HTR-8/SVneo (cell line): ENCODE measurements around the gene LCAT.

Source experiments
- DNase-seq: peaks from one replicate; pipeline ENCODE4 v3.0.0; 2011; ENCODE audit warnings: low spot score, mixed read lengths; ENCODE audit not compliant: insufficient read length
- FAIRE-seq: peaks from 2 replicates; lab custom pipeline; 2011; peaks lifted over from hg19 to GRCh38; lab: Jason Lieb, UNC

The LCAT gene

DNA sequence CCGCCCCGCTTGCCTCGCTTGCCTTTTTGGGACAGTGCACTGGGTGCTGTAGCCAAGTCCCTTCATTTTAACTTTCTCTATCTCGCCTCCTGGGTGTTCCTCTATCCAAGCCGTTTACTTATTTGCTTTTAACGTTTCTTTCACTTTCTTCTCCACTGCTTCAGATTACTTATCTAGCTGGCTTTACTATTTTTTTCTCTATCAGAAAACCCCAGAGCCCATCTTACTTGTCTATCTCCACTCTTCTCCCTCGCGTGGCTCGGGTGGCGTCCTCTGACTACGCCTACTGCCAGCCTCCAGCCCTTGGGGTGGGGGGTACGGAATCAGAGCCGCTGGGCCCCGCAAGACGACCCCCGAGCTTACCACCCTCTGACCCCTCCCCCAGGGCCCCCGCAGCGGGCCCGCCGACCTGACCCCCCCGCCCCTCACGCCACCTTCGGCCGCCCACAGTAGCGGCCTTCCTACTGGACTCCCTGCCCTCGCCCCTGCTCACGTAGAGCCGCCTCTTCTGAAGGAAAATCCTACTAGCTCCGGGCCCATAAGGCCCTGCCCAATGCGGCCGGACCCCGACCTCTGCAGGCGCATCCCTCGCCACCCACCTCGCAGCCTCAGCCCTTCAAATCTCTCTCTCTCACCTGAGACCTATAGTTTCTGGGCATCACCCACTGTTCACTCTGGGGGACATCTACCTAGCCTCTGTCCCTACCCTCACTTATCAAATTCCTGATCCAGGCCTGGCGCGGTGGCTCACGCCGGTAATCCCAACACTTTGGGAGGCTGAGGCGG, 25.5 kb upstream of the LCAT start:
- FAIRE-seq (no peak), DNase-seq (no peak)

DNA sequence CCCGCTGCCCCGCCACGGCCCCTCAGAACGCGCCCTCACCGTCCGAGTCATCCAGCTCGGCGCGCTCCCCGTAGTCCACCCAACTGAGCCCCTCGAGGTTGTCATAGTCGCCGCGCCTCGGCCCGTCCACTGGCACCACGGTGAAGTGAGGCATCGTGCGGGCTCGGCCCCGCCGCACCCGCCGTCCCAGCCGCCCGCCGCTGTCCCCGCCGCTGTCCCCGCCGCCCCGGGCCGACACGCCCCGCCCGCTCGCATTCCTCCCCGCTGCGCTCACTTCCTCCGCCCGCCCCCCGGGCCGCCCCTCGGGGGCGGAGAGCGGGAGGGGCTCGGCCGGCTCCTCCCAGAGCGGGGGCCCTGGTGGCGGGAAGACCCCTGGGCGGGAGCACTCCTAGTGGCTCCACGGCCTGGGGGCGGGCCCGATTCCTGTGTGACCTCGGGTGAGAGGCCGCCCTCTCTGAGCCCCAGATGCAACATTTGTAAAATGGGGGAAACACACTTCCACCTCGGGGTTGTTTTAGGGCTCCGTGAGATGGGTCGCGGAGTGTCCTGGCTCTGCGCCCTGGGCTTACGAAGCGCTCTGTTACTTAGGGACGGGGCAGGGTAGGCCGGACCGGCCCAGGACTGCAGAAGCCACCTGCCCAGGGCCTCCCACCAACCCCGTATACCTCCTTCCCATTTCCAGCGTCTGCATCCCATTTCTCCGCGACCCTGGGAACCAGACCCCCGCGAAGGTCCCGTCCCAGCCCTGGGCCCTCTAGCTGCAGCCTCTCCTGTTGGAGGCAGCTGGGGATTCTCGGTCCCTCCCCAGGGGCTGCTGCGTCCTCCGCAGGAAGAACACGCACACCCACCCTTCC, 24.7 kb upstream of the LCAT start, which contains the start of gene SLC12A4:
Gene SLC12A4 (minus strand): TSS at position 238 of the 854 bp plus-strand sequence. CDS start 84 bp downstream, at position 154.
- peak; percentile 76 for FAIRE-seq
- peak; percentile 93 for DNase-seq

DNA sequence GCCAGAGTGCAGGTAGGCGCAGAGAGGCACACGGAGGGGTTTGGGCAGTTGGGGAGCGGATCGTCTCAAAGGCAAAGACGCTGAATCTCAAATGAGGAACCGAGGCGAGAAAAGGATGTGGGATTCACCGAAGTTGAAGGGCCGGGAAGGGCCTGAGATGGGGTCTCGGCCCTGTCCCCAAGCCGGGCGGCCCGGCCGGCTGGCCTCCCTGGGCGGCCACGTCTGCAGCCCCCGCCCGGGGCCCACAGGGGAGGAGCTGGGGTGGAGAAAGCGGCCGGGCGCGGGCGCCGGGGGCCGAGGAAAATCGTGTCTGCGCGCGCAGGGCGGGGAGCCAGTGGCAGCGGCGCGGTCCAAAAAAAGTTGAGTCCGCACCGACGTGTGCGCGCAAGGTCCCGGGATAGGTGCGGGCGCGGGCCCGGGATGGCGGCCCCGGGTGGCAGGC, 24.1 kb upstream of the LCAT start:
- FAIRE-seq: no peak
- DNase-seq: no peak

DNA sequence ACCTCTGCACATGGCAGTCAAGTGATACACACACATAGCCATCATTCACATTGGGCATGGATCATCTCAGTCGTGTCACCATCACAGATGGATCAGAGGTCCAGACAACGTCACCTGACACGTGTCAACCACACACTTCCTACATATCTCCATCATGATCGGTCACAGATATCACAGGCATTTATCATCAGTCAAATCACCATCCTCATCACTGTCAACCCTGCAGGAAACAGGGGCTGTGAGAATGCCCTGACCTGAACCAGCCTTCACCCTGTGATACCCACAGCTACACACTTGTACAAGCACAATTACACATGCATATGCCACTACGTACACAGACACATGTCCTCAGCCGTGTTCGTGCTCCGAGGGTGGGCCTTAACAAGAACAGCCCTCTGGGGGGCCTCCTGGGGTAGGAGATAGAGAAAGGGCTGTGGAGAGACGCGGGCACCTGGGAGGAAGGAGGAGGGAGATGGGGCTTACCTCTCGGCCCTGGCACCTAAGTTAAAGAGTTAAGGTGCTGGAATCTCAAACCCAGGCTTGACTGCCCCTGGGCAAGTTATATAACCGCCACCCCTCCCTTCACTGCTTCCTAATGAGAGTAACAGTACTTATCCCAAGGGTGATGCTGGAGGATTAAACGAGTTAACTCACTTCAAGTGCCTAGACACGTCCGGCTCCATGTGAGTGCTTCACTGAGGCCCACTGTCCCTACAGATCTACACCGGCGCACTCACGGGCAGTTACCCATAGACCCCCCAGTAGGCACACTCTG, 23.4 kb upstream of the LCAT start:
- DNase-seq (no peak), FAIRE-seq (peak; percentile 96)

DNA sequence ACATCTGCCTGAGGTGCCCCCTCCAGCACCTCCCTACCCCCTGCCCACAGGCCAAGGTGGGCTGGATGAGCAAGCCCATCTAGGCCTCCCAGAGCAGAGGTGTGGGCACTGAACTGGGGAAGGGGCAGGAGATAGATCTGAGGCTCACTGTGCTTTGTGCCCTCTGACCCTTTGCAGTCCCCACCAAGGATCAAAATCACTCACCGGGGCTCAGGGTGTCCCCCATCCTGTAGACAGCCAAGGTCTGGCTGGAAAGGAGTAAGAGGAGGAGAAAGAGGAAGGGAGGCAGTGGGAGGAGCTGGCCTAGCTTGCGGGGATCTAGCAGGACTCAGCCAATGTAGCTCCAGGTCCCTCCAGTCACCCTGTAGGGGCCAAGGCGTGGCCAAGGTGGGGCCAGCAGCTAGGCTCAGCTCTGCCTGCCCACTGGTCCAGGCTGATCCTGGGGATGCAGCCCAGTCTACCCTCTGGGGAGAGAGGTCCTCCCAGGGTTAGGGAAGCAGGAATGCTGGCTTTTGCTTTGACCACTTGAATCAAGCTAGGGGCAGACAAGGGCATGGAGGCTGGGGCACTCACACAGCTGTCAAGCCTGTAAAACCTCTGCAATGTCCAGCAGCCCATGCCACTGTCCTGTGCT, 22.7 kb upstream of the LCAT start:
- FAIRE-seq (peak; percentile 9), DNase-seq (peak; percentile 71)

DNA sequence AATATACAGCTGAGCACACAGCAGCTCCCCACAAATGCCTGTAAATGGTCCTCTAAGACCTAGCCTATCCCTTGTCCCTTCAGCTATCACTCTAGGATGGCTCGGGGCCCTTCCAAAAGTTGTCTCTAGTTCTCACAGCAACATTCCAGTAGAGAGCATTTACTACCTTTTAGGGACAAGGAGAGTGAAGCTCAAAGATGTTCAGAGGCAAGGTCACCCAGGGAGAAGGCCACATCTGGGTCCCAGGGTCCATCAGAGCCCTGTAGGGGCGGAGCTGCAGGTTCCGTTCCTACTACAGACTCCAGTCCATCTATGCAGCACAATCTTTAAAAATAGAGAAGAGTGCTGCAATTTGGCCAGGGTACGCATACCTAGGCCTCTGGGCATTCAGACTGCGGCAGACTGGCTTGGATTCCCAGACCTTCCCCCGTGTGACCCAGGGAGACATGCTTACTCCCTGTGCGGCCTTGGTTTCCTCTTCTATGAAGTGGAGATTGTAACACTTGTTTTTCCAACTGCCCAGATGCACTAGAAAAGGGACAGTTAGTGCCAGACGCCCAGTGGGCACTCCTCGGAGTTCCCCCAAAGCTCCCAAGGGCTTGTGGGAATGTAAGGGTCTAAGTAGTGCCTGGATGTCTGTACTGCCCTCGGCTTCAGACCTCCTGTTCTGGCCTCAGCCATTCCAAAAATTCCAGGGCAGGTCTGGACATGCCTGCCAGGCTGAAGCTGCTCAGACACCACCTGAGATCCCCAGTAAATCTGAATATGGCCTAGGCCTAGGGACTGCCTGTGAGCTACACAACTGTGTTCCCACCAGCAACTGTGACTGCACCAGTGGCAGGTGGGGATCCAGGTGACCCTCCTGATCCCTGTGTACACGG, 22.0 kb upstream of the LCAT start:
- DNase-seq (peak; percentile 81), FAIRE-seq (peak; percentile 70)

DNA sequence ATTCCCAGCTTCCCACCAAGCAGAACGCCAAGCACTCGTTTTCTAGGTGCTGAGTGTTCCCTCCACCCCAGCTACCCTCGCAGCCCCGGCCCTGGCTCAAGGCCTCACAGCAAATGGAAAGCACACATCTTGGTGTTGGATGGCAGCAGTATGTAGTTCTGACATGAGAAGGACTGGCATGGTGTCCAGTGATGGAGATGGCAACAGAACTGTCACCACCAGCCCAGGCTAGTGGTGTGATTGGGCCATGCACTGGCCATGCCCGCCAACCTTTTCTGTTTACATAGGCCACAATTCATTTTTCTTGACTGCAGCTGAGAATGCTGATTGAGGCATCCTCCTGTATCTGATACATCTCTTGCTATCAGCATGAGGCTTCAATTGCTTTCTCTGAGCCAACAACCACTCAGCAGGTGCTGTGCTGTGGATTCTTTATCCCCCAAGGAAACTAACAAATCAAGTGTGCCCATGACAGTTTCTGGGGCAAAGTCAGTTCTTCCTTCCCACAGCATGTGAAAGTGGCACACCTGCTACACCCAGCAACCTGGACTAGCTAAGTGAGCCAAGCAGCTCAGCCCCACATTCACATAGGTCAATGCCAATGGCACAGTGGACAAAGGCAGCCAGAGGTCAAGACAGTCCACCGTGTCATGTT, 20.7 kb upstream of the LCAT start:
- DNase-seq: no peak
- FAIRE-seq: no peak

DNA sequence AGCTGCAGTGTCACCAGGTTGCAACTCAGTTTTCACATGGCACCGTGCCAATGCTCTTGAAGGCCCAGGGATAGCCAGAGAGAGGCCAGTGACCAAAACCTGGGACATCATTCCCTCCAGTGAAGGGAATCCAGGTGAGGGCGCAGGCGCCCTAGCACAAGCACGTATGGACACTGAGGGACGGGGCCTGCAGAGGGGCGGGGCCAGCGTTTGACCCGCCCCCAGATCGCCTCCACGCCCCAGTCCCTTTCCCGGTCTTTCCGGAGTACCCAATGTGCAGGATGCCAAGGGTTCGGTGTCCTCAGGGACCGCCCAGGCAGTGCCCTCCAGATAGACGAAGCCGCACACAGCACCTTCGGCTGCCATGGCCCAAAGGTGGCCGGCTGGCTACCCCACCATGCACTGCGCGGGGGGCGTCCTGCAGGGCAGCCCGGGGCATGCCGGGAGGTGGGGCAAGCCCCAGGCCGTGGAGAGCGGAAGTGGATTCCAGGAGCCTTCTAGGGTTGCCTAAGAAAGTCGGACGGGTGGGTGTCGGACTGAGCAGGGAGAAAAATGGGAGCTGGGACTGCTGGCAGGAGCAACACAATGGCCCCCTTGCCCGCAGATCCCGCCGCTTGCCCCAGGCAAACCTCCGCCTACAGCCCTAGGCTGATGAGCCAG, 19.9 kb upstream of the LCAT start:
- FAIRE-seq: no peak
- no peak for DNase-seq

DNA sequence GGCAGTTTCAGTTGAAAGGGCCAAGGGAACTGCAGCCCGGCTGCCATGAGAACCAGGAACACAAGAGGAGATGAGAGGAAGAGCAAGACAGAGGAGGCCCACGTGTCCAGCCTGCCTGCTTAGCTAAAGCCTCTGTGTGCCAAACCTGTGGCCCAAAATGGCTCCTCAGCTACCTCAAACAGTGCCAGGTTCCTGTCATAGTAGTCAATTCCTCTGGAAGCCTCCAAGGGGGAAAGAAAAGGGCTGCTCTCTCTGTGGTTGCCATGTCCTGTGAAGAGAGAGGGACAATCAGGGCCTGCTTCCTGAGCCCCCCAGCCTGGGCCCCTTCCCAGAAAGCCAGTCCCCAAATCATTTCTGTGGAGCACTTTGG, 19.4 kb upstream of the LCAT start:
- FAIRE-seq: no peak
- no peak for DNase-seq

DNA sequence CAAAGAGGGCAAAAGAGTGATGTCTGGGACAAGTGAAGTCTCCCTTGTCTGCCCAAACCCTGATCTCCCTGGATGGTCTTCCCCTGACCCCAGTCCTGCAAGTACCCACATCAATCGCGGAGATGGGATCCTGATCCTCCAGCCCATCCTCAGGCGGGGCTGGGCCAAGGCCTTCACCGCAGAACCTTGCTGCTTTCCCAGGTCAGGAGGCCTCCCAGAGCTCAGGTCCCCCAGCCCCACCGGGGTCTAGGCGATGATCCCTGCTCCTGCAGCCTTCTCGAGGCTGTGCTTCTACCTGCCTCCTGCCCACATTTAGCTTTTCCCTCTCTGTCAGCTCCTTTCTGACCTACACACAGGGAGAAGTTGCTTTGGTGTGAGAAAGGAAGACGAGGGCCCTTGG, 18.2 kb upstream of the LCAT start:
- FAIRE-seq (peak; percentile 20), DNase-seq (no peak)

DNA sequence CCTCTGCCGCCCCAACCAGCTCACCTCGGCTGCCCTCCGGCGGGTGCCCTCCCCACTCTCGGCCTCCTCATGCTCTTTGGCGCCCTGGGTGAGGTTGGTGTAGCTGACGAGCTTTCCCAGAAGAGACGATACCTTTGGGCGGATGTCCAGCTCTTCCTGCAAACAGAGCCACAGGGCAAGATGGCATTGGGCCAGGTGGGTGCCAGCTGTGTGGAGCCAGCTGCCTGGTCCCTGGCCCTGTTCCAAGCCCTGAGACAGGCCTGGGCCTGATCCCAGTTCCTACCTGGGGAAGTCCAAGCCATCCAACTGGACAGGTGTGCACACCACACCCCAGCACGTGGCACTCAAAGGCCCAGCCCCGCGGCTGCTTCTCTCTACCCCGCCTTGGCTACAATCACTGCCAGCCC, 17.6 kb upstream of the LCAT start:
- DNase-seq (no peak), FAIRE-seq (no peak)

DNA sequence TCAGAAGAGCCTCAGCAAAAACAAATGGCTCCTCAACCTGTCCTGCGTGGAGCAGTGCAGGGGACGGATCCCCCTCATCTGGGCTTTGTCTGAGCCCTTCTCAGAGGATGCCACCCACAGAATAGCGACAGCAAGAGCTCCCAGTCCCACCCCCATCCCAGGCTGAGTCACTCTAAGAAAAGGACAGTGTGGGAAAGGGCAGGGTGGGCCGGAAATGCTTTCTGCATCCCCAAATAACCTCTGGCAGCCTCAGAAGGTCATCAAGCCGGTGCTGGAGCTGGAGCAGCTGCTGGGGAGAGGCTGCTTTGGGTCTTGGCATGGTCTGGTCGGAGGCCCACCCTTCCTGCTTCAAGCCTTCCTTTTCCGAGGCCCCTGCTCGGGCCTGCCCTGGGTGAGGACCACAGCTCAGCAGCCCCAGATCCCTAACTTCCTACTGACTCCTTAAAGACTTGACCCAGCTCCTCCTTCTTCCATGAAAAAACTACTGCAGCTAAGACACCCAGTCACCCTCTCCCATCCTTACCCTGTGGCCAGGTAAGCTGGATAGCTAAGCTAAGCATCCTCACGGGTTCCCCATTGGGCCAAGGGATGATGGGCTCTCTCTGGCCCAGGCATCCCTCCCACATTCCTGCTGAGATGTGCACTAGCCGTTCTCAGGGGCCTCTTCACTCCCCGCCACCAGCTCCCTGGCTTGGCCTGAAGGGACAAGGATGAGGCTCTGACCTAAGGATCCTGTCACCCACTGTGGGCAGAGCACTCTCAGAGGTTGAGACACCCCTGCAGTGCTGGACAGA, 15.8 kb upstream of the LCAT start:
- FAIRE-seq: no peak
- peak; percentile 66 for DNase-seq

DNA sequence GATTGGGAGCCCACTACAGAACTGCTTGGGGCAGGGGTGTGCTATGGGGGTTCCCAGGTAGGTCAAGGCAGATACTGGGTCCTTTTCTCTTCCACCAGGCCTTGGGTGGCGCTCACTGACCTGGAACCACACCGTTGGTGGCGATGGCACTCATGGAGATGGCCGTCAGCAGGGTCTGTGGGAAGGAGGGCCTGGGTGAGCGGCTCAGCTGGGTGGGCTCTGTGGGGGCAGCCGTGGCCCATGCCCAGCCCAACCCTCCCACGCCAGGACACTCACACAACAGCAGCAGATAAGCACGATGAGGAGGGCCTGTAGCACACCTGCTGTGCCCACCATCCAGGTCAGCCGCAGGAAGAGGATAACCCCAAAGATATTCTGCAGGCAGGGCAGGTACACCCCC, 13.7 kb upstream of the LCAT start:
- no peak for DNase-seq
- FAIRE-seq: no peak

DNA sequence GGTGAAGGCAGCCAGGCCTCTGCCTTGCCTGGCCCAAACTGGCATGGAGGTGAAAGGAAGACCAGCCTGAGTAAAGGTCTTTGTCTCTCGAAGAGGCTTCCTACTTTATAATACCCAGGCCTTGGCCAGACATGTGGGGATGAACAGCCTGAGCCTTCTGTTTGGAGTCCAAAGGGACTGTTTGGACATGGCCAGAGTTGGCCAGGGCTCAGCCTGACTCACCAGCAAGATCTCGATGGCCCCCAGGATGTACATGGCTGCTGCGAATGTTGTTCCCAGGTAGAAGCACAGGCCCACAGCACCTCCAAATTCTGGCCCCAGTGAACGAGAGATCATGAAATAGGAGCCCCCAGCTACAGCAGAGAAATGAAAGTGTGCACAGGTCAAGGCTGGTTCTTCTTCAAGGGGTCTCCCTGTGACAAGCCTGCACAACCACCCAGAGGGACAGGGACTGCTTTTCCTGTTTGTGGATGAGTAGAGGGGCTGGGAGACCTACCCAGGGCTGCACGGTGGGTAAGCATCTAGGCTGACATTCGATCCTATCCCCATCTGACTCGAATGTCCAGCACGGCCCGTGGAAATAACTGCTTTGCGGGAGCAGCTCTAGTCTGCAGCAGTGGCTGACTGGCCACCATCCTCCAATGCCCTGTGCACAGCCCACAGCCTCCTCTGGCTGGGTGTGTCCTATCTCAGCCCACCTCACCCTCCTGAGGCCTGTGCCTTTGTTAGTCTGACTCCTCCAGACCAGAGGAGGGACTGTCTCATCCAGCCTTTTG, 10.7 kb upstream of the LCAT start:
- FAIRE-seq (no peak), DNase-seq (no peak)

DNA sequence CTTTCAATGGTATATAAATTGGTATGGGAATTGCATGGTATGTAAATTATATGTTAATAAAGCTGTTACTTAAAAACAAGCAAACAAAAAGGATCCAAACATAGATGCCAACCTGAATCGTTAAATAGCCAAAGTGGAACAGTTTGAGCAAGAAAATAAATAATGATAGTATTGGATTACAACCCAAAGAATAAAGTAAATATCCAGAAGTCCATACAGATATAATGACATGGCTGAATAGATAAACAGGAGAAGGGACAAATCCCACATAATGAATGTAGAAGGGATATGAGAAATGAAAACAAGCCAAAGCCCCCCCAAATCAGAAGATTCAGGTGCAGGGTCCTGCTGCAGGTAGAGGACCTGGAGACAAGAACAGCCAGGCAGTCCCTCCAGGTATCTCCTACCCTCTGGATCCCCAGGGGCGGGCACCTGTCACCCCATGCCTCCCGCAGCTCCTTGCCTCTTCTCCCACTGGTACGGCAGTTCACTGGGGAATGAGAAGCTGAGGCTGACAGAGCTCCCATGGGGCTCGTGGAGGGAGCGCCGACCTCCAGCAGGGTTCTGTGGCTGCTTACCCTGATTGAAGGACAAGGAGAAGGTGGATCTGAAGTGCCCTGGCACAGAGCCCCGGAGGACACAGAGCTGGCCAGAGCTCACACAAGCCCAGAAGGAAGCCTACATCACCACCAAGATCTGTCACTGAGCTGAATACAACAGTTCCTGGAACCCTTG, 9.9 kb upstream of the LCAT start:
- no peak for DNase-seq
- no peak for FAIRE-seq

DNA sequence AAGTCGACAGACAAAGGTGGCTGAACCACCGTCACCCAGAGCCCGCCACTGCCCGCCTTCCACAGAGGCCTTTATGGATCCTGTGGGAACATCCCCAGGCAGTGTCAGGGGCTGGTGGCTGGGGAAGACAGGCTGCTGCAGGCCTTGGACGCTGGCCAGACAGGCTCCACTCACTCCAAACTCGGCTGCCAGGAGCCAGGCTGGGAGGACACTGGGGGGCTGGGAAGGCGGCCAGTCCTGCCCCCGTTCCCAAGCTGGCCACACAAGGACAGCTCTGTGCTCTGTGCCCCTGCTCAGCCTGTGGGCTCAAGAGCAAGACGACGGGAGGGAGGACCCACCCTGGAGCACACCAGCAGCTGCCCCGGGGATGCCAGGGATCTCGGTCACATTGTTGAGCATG, 7.6 kb upstream of the LCAT start:
- DNase-seq: no peak
- no peak for FAIRE-seq
